H1 (cell line): ENCODE data around the gene TRABD. TPM values are rescaled to one million over a fixed set of nuclear protein-coding genes. Genes with fewer than 3 reads are reported as not detected.

ENCODE experiments used
- CBX5 ChIP-seq: fragments of 300-800, 300-1000 bp; sonication (generic); IDR thresholded peaks from 2 replicates; pipeline ENCODE4 v1.7.1; 2016; ENCODE audit warnings: antibody characterized with exemption, low read length, low read depth
- EZH2 ChIP-seq: fragments of 200-600 bp; sonication (generic); IDR thresholded peaks from 2 replicates; pipeline ENCODE4 v1.7.1; 2012; ENCODE audit warnings: low read depth, mild to moderate bottlenecking, moderate library complexity, low read length, inconsistent platforms; ENCODE audit not compliant: severe bottlenecking
- polyA plus RNA-seq, 7 experiments: library from polyadenylated mRNA; depleted of rRNA in 3 of 7; stranded (reverse) in 5 of 7; unstranded in 2 of 7; fragments of >200 nt in 5 of 7; fragments of 200-250 nt in 2 of 7; gene quantifications; 1 replicate in 5 of 7; 2 replicates in 1 of 7; 4 replicates in 1 of 7; pipeline versions ENCODE4 v1.2.1 to v1.2.3, GENCODE V29; 2011 to 2013; ENCODE audit warnings: missing spikeins in 2 of 7, mixed read lengths in 2 of 7
- total RNA-seq: library from RNA; stranded (reverse); fragmentation: NEBNext Ultra II Directional; extraction: Animal tissue kit (Norgen Biotek cat#: 25700); gene quantifications from 2 replicates; pipeline ENCODE4 v1.2.1, GENCODE V29; 2021

The TRABD gene
- total and polyA plus RNA-seq, 2 of the 8 experiments (the other 6 are each of a cell fraction or from before 2014, with no cell fraction given): 44.2 to 57.5 TPM

- TF ChIP-seq EZH2: no peak
- TF ChIP-seq CBX5: no peak
These were observed 5.6 kb upstream of the TRABD start (continued) for GRCh38 chr22:50179937-50180726.
